T-helper 1 cell (primary cell): ENCODE data around the gene SLC16A3.
A peak's percentile ranks its signal among the peaks of the same experiment; 100 is the strongest.
"Not testable (repeated sequence)": the region's sequence is repeated elsewhere in the genome, so short reads cannot be mapped to it uniquely, and the experiment has no call there.

Experiments
- DNase-seq, 5 donors: peaks; one replicate each; pipeline ENCODE4 v3.0.0-alpha.2; 2012 to 2020

The SLC16A3 gene

DNA sequence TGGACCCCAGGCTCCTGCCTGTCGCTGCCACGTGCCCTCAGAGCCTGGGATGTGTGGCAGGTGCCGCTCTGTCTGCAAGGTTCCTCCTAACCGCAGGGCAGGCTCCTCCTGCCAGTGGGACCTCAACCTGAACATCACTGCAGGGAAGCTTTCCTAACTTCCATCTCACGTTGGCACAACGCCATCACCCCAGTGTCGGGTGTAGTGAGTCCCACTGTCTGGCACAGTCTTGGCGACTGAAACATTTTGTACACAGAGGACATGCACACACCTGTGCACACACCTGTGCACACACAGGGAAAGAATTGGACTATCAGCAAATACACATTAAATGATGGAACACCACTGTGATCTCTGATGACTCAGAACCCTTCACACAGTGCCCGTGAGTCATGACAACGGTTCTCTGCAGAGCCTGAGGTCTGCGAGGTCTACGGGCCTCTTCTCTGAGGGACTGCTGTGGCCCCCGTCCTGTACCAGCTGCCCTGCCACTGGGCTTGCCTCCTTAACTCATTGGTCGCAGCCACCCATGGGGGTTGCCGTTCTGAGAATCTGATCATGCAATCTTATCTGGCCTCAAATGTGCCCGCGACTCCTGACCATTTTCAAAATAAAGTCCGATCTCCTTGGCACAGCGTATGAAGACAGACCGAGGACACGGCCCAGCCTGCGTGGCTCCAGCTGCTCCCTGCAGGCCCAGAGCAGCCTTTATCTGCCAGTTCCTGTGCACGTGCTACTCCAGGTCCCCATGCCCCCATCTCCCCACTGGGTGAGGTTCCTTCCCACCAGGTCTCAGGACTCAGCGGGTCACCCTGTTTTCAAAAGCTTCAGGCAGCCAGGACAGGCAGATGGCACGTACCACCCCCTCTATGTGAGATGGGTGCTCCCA, 23.8 kb upstream of the SLC16A3 start:
- DNase-seq: no peak

DNA sequence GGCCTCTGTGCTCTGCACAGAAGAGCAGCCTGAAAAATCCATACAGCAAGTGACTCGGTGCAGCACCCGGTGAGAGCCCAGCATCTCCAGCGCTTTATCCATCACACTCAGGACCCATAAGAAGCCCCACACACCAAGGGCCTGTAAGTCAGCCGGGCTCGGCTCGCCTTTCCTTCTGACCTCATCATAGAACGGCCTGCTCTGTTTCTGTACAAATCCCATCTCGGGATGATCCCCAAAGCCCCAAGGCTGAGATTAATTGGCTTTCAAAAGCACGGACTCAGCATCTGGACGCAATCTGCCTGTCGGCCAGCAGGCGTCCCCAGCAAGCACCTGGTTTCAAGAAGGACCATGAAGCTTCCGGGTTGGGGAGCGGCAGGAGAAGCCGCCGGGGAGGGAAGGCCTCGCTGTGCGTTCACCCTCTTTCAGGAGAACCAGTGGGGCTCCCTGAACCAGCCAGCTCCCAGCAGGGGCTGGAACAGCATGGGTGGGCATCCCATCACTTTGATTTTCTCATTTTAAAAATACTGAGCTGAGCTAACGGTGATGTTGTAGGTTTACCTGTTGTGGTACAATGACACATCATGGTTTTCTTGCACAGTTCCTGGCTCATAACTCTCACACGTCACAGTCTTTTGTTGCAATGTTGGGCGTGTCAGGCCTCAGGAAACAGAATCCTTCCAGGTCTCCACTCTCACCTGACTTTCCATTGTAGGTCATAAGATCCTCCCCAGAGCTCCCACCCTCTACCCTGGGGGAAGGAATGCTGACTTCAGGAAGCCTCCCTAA, 22.9 kb upstream of the SLC16A3 start:
- DNase-seq: peak; percentile 49 to 90 (median 65)

GRCh38 chr17:82210655-82211054, 18.2 kb upstream of the SLC16A3 start:
- not testable (repeated sequence) for DNase-seq

- DNase-seq: peak in 2 of 5 donors; percentile 50 to 75
Measured at GRCh38 chr17:82212331-82213250, 16.3 kb upstream of the SLC16A3 start, which contains the start of gene CCDC57. TSS of gene CCDC57 (minus strand) at chr17:82212842. CDS start at chr17:82201944, 10,898 bp downstream.

DNA sequence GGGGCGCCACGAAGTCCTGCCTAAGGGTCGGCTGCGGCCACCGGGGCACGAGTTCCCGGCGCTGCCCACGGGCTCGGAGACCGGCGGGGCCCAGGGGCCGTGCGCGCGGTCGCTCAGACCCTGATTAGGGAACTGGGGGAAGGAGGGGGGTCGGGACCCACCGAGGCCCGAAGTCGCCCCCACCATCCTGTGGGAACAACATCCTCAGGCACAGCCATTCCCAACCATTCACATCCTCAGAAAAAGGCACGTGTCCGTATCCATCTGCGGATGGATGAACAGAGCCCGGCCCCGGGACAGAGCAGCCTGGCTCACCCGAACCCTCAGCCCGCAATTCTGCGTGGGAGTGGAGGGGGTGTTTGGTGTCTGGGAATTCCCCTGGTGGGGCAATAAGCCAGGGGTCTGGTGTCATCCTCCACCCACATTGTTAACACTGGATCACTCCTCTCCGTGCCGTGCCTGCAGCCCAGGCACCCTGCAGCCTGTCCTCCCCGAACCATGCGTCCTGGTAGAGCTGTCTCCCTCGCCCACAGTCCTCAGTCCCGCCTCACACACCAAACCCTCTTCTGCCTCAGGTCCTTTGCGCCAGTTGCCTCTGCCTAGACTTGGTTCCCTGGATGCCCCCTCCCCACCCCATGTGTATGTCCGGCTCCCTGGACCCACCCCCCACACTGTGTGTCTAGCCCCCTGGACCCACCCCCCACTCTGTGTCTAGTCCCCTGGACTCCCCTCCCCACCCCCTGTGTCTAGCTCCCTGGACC, 15.4 kb upstream of the SLC16A3 start:
- peak in 1 of 5 donors; percentile 44 for DNase-seq

- no peak for DNase-seq
Measured at GRCh38 chr17:82214012-82214628, 14.7 kb upstream of the SLC16A3 start.

DNA sequence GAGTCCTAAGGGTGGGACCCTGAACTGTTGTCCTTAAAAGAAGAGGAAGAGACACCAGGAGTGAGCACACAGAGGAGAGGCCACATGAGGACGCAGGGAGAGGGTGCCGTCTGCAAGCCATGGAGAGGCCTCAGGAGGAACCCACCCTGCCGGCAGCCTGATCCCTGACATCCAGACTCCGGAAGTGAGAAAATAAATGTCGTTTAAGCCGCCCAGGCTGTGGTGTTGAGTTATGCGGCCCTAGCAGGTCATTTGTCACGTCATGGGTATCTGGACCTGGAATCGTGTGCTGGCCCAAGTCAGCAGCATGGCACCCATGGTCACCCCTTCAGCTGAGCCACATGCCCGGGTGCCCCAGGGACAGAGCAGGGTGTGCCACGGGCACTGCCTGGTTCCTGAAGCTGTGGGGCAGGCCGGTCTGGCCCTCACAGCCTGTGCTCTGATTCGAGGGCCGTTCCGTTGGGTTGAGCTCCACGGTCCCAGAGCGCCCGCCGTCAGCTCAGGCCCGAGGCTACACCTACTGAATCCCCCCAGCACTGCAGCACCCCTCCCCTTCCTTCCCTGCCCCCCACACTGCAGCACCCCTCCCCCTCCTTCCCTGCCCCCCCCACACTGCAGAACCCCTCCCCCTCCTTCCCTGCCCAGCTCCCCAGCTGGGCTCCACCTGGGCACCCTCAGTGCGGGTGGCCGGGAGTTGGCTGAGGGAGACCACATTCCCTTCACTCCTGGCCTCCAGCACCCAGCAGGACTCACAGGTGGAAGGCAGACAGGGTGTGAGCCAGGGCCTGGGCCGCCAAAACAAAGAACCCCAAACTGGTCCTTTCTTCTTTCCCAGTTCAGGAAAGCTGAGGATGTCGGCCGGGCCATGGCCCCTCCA, 13.5 kb upstream of the SLC16A3 start:
- DNase-seq: no peak

DNA sequence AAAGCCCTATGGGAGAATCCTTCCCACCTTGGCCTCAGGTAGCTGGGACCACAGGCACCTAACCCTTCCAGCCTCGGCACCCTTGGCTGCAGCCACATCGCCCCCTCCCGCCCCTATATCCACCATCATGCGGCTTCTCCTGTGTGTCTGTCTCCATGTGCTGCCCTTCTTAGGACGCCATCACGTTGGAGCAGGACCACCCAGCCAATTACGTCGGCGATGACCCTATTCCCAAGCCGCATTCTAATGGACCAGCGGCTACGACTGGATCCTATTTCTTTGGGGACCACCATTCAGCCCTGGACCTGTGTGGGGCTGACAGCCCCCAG, 12.9 kb upstream of the SLC16A3 start:
- no peak for DNase-seq

GRCh38 chr17:82216301-82217119, 12.3 kb upstream of the SLC16A3 start:
- peak in 1 of 5 donors; percentile 68 for DNase-seq

- DNase-seq: no peak
Measured at GRCh38 chr17:82217120-82217529, 11.7 kb upstream of the SLC16A3 start.

DNA sequence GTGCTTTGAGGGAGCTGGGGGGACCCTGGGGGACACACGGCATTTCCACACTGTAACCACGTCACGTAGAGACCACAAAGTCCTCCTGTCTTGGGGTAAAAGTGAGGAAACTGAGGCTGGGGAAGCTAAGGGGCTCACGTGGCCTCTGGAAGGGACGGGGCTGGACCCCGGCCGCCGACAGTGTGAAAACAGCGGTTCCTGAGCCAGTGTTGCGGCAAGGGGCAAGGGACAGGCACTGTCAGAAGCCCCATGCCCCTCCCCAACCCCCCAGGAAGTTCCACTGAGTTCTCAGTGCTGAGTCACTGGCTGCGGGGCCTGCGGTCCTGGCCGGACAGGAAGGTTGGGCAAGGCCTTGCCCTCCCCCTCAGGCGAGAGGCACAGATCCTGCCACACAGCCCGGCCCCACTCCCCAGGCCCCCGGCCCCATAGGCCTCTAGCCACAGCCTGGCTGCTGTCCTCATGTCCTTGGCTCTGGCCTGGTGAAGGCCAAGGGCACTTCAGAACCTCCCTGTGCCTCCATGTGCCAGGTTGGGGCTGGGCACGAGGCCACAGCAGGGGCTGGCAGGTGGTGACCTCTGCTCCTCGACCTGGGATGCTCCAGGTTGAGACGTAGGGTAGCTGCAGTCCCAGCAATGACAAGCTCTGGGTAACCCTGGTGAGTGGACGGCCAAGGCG, 11.2 kb upstream of the SLC16A3 start:
- no peak for DNase-seq

DNA sequence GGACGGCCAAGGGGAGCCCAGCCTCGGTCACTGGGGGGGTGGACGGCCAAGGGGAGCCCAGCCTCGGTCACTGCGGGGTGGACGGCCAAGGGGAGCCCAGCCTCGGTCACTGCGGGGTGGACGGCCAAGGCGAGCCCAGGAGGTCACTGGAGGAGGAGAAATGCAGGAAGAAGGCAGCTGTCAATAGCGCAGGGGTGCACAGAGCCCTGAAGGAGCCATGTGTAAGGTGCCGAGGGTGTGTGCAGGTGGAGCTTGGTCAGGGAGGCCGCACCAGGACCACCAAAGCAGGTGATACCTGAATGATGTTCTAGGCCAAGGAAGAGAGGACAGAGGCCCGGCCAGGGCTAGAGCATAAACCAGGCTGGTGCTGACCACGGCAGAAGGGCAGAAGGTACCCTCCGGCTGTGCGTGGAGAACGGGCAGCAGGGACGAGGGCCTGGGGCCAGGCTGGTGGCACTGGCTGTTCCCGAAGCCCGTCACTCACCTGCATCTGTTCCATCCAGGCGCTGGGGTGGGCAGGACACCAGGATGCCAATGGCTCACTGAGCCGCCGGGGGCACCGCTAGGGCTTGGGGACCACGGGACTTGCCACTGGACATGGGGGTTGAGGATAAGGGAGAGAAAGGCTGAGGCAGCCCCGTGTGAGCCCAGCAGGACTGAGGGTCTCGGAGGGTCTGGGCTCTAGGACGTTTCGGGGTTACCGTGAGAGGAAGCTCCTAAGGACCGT, 10.3 kb upstream of the SLC16A3 start:
- no peak for DNase-seq

DNA sequence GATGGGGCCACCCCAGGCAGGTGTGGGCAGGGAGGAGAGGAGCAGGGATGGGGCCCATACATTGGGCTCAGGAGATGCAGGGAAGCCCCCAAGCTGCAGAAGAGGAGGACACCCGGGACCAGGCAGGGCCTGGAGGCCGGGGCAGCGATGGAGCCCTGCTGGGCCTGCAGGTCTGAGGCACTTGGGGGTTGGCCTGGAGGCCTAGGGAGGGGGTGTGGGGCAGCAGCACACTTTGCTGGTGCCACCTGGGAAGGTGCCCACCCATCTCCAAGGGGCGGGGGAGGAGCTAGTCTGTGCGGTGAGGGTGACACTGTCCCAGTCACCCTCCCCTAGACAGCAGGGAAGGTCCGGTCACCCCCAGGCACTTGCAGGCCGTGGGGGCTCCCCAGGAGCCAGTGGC, 9.8 kb upstream of the SLC16A3 start:
- DNase-seq: no peak

- DNase-seq: no peak
Measured at GRCh38 chr17:82219753-82220709, 8.8 kb upstream of the SLC16A3 start.

GRCh38 chr17:82221341-82221902, 7.4 kb upstream of the SLC16A3 start:
- DNase-seq: no peak

GRCh38 chr17:82222816-82223215, 6.0 kb upstream of the SLC16A3 start:
- DNase-seq: no peak

DNA sequence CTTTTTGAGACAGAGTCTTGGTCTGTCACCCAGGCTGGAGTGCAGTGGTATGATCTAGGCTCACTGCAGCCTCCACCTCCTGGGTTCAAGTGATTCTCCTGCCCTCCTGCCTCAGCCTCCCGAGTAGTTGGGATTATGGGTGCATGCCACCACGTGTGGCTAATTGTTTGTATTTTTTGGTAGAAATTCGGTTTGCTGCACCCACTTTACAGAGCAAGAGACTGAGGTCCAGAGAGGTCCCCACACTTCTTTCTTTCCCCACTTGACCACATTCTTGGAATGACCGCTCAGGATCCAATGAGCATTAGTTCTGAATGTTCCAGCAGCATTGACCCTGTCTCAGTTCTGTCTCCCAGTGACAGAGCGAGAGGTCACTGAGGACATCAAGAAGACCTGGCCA, 5.3 kb upstream of the SLC16A3 start:
- no peak for DNase-seq
